Chondrocyte (in vitro differentiated cells): Measurements from ENCODE around the gene TMEM258. TPM values are rescaled to one million over a fixed set of nuclear protein-coding genes. Genes with fewer than 3 reads are reported as not detected.

Experiments used
- DNase-seq: peaks from one replicate; pipeline ENCODE4 v3.0.0; 2021; ENCODE audit warnings: mixed read lengths, low spot score
- H3K27ac Mint-ChIP-seq: one replicate; pipeline ENCODE4 v1.8.0; 2021; ENCODE audit warnings: mild to moderate bottlenecking, moderate library complexity, mixed read lengths; ENCODE audit not compliant: unreplicated experiment
- H3K27me3 Mint-ChIP-seq: 2 replicates; pipeline ENCODE4 v1.8.0; 2021; ENCODE audit warnings: low read depth, mixed read lengths
- H3K36me3 Mint-ChIP-seq: 2 replicates; pipeline ENCODE4 v1.8.0; 2021; ENCODE audit warnings: low read depth, mixed read lengths
- H3K4me1 Mint-ChIP-seq: 2 replicates; pipeline ENCODE4 v1.8.0; 2021; ENCODE audit warnings: low read depth, mild to moderate bottlenecking, mixed read lengths
- H3K4me3 Mint-ChIP-seq: one replicate; pipeline ENCODE4 v1.8.0; 2021; ENCODE audit warnings: mild to moderate bottlenecking, moderate library complexity, mixed read lengths; ENCODE audit not compliant: unreplicated experiment
- H3K9me3 Mint-ChIP-seq: 2 replicates; pipeline ENCODE4 v1.8.0; 2021; ENCODE audit warnings: low read depth, mixed read lengths
- total RNA-seq: library from RNA; stranded (reverse); gene quantifications from 3 replicates; pipeline ENCODE4 v1.2.1, GENCODE V29; 2021
- TF ChIP-seq, protein P1 (sequence below): fragments of 200-600 bp; sonication (generic); IDR thresholded peaks from 2 replicates; pipeline ENCODE4 v1.5.0; 2021; ENCODE audit warnings: antibody characterized with exemption, mild to moderate bottlenecking, moderate library complexity

TMEM258 gene
- total RNA-seq, 1 donor from 2014 or later, result 103 TPM

DNA sequence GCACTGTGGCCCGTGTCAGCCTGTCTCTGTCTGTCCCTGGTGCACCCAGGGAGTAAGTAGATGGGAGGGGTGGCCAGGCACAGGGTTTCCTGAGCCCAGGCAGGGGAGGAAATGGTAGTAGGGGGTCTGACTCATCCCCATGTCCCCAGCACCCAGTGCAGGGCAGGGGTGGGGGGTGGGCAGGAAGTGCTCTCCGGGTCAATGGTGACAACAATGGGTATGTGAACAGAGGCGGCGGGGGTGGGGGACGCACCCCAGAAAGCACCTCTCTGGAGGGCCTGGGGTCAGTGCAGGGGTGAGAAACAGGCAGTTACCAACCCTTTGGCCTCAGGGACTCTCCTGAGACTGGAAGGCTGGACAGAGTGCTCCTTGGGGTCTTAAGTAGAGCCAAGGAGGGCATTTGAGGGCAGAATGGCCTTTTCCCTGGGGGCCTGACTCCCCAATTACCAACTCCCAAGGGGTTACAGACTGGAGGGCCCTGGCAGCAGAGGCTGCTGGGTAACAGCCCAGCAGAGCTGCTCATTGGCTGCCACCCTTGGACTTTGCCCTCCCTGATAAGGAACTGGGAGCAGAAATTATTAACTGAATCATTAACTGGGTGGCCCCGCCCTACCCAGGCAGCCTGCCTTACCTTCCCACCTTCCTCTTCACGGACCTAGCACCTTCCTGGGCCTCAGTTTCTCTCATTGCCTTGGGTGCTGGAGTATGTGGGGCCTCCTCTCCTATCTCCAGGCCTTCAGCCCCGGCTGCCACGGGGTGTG, 35.8 kb downstream of the TMEM258 start:
- TF ChIP-seq, protein P1, sequence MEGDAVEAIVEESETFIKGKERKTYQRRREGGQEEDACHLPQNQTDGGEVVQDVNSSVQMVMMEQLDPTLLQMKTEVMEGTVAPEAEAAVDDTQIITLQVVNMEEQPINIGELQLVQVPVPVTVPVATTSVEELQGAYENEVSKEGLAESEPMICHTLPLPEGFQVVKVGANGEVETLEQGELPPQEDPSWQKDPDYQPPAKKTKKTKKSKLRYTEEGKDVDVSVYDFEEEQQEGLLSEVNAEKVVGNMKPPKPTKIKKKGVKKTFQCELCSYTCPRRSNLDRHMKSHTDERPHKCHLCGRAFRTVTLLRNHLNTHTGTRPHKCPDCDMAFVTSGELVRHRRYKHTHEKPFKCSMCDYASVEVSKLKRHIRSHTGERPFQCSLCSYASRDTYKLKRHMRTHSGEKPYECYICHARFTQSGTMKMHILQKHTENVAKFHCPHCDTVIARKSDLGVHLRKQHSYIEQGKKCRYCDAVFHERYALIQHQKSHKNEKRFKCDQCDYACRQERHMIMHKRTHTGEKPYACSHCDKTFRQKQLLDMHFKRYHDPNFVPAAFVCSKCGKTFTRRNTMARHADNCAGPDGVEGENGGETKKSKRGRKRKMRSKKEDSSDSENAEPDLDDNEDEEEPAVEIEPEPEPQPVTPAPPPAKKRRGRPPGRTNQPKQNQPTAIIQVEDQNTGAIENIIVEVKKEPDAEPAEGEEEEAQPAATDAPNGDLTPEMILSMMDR, result no peak
- no peak overlapping the region for H3K4me3 Mint-ChIP-seq
- H3K4me1 Mint-ChIP-seq, result peaks cover 12% of the 10 kb centered on the region
- DNase-seq, result no peak
- H3K27ac Mint-ChIP-seq, result no peak overlapping the region
- H3K27me3 Mint-ChIP-seq, result no peaks in the 10 kb centered on the region
- no peaks in the 10 kb centered on the region for H3K36me3 Mint-ChIP-seq
- no peaks in the 10 kb centered on the region for H3K9me3 Mint-ChIP-seq

DNA sequence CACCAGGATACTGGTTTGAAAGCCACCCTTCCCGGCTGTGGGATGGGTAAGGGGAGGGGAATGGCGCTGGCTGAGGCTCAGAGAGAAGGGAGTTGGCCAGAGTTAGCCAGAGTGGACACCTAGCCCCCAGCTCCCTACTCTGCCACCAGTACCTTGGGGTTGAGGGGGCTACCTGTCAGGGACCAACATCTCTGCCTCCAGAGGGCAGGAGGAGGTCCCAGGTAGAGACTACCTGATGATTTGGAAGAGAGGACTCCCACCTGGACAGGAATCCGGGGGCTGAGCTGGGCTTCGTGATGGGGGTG, 36.3 kb downstream of the TMEM258 start:
- H3K9me3 Mint-ChIP-seq, result no peaks in the 10 kb centered on the region
- H3K4me3 Mint-ChIP-seq, result no peak overlapping the region
- peaks cover 1% of the 10 kb centered on the region for H3K27me3 Mint-ChIP-seq
- H3K27ac Mint-ChIP-seq, result no peak overlapping the region
- peaks cover 12% of the 10 kb centered on the region for H3K4me1 Mint-ChIP-seq
- TF ChIP-seq, protein P1, result no peak
- DNase-seq, result no peak
- H3K36me3 Mint-ChIP-seq, result no peaks in the 10 kb centered on the region

DNA sequence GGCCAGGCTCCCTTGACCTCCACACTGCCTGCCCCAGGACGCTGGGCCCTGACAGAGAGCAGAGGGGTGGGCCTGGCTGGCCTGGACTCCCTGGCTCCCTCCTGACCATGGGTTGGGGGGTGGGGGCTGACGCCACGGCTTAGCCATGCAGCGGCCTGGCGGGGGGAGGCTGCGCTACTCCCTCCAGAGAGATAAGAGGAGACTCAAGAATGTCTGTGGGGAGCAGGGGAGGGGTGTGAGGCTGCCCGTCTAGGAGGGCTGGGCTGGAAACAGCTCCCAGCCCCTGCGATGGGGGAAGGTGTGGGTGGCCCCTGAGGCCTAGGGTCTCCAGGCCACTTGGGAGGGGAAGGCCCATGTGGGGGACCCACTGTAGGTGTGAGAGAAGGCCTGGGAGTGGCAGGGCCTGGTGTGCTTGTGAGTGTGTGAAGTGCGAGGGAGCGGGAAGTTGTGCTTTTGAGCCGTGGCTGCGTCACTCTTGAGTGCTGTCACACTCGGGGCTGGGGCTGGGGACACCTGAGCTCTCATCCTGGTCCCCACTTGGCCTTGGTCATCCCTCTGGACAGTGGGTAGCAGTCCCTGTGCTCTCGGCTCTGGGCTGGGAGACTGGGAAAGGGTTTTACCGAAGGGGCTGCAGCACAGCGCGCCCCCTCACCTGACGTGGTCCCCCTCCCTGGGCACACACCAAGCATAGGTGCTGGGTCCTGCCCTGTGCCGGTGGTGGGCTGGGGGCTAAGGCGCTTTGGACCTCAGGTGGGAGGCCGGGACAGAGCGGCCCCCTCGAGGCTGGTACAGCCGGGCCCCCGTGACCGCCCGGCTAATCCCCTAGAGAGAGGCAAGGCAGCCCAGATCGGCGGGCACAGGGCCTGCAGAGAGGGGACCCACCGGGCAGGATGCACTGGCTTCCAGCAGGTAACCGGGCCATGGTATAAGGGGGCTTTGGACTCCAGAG, 37.6 kb downstream of the TMEM258 start:
- no peak overlapping the region for H3K27ac Mint-ChIP-seq
- H3K27me3 Mint-ChIP-seq, result peaks cover 4% of the 10 kb centered on the region
- DNase-seq, result no peak
- H3K36me3 Mint-ChIP-seq, result no peaks in the 10 kb centered on the region
- H3K4me1 Mint-ChIP-seq, result peaks cover 12% of the 10 kb centered on the region
- TF ChIP-seq, protein P1, result no peak
- H3K4me3 Mint-ChIP-seq, result no peak overlapping the region
- H3K9me3 Mint-ChIP-seq, result no peaks in the 10 kb centered on the region

DNA sequence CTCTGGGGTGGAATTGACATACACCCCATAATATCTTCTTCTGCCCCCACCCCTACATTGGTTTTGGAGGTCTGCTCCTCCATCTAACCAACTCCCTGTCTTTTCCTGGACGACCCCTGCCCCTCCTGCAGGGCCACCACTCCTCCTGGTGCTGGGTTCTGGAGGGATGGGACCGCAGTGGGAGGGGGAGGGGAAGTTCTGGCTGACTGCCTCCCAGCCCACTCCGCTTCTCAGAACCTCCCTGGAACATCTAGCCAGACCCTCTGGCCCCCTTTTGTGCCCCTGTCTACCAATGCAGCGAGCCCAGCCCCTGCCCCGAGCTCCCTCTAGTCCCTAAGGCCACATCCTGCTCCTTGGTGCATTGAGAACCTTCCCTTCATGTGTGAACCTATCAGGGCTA, 38.7 kb downstream of the TMEM258 start:
- H3K36me3 Mint-ChIP-seq, result no peaks in the 10 kb centered on the region
- peaks cover 4% of the 10 kb centered on the region for H3K27me3 Mint-ChIP-seq
- H3K27ac Mint-ChIP-seq, result no peak overlapping the region
- TF ChIP-seq, protein P1, result no peak
- H3K4me3 Mint-ChIP-seq, result no peak overlapping the region
- no peak for DNase-seq
- H3K4me1 Mint-ChIP-seq, result peaks cover 15% of the 10 kb centered on the region
- no peaks in the 10 kb centered on the region for H3K9me3 Mint-ChIP-seq

DNA sequence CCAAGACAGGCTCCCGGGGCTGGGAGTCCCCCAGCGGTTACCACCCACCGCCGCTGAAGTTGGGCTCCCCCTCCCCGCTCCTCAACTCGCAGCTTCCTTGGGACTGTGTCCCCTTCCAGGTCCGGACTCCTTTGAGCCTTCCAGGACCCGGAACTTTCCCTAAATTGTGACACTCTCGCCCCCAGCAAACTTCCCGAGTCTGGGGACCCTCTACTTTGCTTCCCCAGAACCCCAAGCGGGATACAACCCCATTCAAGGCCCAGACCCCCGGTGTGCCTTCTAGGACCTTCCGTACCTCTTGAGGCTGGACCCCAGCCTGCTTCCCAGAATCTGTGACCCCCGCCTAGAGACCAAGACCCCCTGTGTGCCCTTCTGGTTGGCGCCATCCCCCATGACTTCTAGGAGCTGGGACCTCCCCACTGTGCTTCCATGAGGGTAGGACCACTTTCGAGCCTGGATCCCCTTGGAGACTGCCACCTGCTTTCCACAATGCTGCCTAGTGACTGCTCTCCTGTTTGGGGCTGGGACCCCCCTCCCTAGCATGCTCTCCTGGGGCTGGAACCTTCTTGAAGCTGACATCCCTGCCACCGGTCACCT, 39.4 kb downstream of the TMEM258 start:
- peak overlapping the region; percentile 67 for H3K4me3 Mint-ChIP-seq

More for the DNA sequence above, 39.4 kb downstream of the TMEM258 start:
- H3K27me3 Mint-ChIP-seq, result peaks cover 4% of the 10 kb centered on the region
- H3K27ac Mint-ChIP-seq, result no peak overlapping the region
- no peaks in the 10 kb centered on the region for H3K9me3 Mint-ChIP-seq
- peaks cover 15% of the 10 kb centered on the region for H3K4me1 Mint-ChIP-seq
- DNase-seq, result no peak
- TF ChIP-seq, protein P1, result no peak
- no peaks in the 10 kb centered on the region for H3K36me3 Mint-ChIP-seq
